ENCODE results near the gene ABI3BP.

The ABI3BP gene

DNA sequence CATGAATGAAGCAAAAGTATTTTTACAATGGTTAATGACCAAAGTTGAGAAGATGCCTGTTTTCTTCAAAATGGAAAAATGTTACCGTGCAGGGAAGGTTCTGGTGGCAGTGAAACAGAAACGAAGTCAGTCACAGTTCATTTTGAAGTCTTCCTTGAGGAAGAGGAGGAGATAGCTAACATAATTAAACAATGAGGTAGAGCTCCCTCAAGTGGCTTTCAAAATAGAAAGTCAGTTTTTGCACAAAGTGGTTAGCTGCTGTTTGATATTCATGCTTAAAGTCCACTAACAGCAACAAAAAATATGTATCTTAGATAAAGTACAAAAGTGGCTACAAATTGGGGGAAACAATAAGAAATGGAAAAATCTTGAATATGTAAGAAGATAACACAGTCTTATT is 196.7 kb downstream of the ABI3BP start:
- no peak overlapping the region for H3K27ac ChIP-seq
- TF ChIP-seq, protein P1, sequence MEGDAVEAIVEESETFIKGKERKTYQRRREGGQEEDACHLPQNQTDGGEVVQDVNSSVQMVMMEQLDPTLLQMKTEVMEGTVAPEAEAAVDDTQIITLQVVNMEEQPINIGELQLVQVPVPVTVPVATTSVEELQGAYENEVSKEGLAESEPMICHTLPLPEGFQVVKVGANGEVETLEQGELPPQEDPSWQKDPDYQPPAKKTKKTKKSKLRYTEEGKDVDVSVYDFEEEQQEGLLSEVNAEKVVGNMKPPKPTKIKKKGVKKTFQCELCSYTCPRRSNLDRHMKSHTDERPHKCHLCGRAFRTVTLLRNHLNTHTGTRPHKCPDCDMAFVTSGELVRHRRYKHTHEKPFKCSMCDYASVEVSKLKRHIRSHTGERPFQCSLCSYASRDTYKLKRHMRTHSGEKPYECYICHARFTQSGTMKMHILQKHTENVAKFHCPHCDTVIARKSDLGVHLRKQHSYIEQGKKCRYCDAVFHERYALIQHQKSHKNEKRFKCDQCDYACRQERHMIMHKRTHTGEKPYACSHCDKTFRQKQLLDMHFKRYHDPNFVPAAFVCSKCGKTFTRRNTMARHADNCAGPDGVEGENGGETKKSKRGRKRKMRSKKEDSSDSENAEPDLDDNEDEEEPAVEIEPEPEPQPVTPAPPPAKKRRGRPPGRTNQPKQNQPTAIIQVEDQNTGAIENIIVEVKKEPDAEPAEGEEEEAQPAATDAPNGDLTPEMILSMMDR (conservative IDR thresholded peaks at IDR 0.05), result peak; percentile 57
- no peak for TF ChIP-seq ZFX (IDR thresholded peaks at IDR 0.05)

GRCh38 chr3:100789579-100789978 is 203.6 kb downstream of the ABI3BP start:
- no peak overlapping the region for H3K27ac ChIP-seq
- TF ChIP-seq, protein P1 (conservative IDR thresholded peaks at IDR 0.05), result no peak
- TF ChIP-seq ZFX (IDR thresholded peaks at IDR 0.05), result no peak

DNA sequence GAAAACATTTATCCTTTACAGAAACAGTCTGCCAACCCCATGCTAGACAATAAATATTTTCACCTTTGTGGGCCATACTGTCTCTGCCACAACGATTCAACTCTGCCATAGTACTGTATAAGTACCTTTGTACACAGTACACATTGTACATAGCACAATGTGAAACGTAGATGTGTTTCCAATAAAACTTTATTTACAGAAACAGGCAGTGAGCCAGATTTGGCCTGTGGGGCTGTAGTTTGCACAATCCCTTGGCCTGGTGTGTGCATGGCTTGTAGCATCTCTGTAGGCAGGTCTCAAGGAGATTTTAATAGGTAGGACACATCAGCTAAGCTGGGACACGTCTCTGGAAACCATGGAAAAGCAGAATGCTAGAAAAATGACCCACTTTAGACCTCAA is 209.6 kb downstream of the ABI3BP start:
- H3K27ac ChIP-seq, result no peak overlapping the region
- TF ChIP-seq, protein P1 (conservative IDR thresholded peaks at IDR 0.05), result no peak
- TF ChIP-seq ZFX (IDR thresholded peaks at IDR 0.05), result no peak

- no peak for TF ChIP-seq ZFX (IDR thresholded peaks at IDR 0.05)
- TF ChIP-seq, protein P1 (conservative IDR thresholded peaks at IDR 0.05), result no peak
- H3K27ac ChIP-seq, result no peak overlapping the region
Observed at GRCh38 chr3:100782906-100783305, 210.3 kb downstream of the ABI3BP start.

DNA sequence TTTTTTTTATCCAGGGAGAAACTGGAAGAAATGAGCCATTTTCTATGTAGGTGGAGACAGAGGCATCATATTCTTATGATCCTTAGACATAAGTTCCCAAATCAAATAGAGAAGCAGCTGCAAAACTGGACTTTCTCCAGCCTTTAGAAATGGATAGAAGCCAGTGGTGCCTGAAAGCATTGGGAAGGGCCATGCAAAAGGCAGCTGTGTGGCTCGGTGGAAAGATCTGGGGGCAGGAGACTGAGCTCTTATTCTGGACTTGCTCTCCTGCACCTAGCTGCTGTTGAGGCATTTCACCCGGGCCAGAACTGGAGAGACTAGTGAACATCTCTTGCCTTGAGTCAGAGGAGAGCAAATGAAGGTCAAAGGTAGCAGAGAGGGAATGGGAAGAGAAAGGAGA is 210.9 kb downstream of the ABI3BP start:
- no peak for TF ChIP-seq ZFX (IDR thresholded peaks at IDR 0.05)
- TF ChIP-seq, protein P1 (conservative IDR thresholded peaks at IDR 0.05), result no peak
- H3K27ac ChIP-seq, result no peak overlapping the region

DNA sequence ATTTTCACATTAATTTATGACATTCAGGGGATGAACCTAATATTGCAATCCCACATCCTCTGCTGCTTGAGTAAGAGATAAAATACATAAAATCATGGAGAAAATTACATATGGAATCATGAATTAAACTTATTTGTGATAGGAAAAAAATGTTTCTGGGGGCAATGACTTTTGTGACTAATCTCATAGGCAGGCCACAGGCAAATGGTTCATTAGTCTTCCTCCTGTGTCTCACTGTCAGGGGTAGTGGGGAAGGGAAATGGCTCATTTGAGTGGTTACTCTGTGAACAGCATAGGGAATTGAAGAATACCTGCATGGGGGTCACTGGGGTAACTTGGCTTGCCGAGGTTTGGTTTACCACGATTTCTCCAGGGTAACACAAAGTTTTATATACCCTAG is 211.9 kb downstream of the ABI3BP start:
- no peak overlapping the region for H3K27ac ChIP-seq
- no peak for TF ChIP-seq ZFX (IDR thresholded peaks at IDR 0.05)
- TF ChIP-seq, protein P1 (conservative IDR thresholded peaks at IDR 0.05), result no peak

DNA sequence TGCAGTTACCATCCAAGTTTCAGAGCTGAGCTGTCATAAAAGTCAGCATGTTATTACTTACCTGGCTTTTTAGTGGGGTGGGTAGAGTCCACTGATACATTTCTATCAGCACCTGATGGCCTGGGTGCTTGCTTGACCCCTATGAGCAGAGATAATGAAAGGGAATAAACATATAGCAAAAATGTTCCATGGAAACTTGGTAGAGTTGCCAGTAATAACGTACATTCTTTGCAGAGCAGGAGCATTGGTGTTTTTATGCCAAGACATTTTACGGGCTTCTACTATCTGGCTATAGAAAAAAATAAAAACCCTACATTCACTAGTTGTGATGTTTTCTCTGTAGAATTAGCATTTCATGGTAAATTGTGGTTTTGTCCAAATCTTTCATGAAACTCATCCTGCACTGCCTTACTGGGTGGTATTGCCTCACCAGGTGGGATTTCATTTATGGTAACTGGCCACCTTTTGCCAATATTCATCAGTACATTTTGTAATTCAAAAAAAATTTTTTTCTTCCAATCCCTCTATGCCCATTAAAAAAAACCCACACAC is 213.1 kb downstream of the ABI3BP start:
- TF ChIP-seq, protein P1 (conservative IDR thresholded peaks at IDR 0.05), result no peak
- no peak overlapping the region for H3K27ac ChIP-seq
